ENCODE results near the gene DNAJB8. TPM values are rescaled to one million over a fixed set of nuclear protein-coding genes. Genes with fewer than 3 reads are reported as not detected.

The DNAJB8 gene
- total RNA-seq, 1 experiment from 2014 or later: not detected

DNA sequence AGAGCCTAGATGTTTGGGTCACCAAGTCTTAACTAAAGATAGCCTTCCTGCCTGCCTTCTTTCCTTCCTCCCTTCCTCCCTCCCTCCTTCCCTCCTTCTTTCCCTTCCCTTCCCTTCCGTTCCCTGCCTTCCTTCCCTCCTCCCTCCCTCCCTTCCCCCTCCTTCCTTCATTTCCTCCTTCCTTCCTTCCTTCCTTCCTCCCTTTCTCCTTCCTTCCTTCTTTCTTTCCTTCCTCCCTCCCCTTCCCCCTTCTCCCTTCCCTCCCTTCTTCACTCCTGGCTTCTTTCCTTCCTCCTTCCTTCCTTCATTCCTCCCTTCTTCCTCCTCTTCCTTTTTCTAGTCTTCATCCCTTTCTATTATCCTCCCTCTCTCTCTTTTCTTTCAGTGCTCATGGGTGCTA, 2.0 kb downstream of the DNAJB8 start:
- DNase-seq (ENCODE audit: low read depth): no peak

DNA sequence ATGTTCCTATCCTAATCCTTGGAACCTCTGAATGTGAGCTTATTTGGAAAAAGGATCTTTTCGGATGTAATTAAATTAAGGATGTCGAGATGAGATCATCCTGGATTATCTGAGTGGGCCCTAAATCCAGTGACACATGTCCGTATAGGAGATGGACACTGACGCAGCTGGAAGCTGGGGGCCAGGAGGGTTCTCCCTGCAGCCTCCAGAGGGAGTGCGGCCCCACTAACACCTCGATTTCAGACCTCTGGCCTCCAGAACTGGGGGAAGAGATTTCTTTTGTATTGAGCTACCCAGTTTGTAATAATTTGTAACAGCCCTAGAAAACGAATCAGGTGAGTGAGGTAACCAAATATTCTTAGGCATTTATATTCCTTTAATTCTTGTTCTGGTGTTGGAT, 2.5 kb downstream of the DNAJB8 start:
- peak; percentile 23 for DNase-seq (ENCODE audit: low read depth)

DNA sequence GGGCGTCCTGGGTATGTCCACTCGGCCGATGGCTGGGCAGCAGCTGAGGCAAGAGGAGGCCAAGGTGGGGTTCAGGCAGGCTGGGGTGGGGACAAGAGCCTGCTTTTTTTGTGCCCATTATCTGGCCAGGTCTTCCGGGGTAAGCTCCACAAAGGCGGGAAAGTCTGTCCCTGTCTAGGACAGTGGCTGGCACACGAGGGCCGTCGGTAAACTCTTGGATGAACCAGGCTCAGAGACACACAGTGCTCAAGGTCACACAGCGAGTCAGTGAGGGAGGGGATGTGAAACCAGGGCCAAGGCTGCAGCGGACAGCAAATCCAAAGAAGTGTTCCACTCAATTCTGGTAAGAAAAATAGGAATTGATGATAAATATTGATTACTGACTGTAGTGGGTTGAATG, 2.9 kb downstream of the DNAJB8 start:
- DNase-seq (ENCODE audit: low read depth): no peak

DNA sequence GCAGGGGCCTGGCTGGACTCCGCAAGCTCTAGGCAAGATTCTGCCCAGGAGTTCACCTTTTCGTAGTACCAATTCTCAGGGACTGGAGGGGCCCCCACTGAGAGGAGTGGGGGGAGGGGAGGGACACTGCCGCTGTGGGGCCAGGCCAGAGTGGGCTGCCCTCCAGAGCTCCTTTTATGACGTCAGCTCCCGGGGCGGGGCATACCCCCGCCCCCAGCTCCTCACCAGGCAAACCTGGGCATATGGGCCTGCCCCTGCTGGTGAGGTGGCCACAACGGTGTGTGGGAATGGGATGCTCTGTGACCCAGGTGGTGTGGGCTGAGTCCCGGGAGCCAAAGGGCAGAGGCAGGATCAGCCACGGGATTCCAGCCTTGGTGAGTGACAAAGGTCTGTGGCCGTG, 3.3 kb downstream of the DNAJB8 start:
- DNase-seq (ENCODE audit: low read depth): no peak

DNA sequence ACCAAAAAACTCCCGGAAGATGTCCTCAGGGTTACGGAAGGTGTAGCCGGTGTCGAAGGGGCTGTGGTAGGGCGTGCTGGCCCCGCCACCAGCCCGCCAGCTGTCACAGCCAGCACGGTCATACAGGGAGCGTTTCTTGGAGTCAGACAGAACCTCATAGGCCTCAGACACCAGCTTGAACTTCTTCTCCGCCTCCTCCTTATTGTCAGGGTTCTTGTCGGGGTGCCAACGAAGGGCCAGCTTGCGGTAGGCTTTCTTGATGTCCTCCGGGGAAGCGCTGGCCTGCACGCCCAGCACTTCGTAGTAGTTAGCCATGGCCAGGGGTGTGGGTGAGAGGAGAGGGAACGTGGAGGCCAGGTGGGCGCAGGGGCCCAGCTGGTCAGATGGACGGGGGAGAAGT, 3.8 kb downstream of the DNAJB8 start:
- DNase-seq (ENCODE audit: low read depth): no peak

DNA sequence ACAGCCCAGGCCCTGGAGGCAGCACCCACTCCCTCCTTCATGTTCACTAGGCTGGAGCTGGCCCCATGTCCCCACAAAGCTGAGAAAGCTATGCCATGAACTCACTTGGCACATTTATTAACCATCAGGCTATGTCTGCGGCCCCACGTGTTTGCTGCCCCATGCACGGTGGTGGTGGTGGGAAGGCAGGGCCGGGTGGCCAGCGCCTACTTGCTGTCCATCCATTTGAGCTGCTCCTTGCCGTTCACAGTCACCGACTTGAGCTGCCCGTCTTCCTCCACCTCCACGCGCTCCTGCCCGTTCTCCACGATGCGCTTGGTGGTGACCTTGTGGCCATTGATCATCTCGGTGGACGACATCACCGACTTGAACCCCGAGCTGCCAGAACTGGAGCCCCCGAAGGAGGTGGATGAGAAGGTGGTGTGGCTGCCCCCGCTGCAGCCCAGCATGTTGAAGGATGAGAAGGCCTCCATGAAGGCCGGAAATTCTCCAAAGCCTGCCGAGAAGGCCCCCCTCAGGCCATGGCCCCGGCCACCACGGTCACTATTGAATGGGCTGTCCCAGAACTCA, 4.3 kb downstream of the DNAJB8 start:
- no peak for DNase-seq (ENCODE audit: low read depth)

DNA sequence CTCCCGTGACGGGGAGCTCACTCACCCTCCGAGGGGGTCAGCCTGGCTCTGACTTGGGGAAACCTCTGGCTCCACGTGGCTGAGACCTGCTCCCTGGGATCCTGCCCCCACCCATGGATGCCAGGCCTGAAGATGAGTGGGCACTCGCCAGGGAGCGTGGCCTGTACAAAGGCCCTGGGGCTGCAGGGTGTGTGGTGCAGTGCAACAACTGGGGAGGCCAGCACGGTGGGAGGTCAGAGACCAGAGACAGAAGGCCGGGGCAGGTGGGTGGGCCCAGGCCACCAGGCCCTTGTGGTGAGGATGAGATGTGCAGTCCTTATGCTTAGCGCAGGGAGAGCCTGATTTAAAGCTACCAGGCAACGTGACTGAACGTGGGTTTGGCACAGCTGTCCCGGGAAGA, 5.0 kb downstream of the DNAJB8 start:
- DNase-seq (ENCODE audit: low read depth): no peak

DNA sequence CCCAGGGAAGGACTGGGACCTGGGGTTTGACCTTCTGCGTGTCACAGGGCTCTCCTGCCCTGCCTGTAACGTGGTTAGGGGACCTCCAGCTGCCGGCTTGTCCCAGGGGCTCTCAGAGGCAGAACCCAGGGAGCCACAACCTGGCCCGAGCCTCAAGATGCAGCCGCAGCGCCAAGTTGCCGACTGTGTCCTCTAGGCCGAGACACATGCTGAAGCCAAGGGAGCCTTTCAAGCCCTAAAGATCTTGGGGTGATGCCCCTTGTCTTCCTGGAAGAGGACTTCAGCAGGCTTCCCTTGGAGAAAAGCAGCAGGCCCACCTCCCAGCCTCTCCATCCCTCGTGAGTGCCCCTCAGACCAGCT, 7.2 kb downstream of the DNAJB8 start:
- DNase-seq (ENCODE audit: low read depth): no peak

DNA sequence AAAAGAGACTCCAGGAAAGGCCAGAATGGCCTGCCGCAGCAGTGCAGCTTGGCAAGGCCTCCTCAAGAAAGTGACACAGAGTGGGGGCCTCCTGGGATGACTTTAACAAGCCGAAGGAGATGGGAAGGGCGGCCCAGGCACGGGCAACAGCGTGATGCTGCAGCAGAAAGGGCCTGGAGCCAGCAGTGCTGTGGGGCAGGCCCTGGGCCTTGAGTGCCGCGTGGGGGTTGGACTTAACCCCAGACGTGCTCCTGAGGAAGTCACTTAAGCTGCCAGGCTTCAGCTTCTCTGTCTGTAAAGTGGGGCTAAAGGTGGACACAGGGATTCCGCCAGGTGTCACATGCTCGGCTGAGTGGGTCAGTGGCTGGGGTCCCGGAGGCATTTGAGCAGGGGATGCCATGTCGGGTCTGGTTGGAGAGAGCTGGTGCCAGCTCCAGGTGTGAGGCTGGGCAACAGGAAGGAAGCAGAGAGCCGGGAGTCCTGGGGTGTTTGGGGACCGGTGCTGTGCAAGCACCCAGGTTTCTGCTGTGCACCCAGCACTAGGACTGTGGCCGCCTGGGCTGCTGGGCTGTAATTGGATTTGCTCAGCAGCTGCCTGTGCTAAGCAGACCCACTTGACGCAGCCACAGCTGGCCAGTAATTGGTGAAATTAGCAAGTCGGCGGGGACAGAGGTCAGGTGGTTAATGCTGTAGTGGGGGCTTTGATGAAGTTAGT, 7.8 kb downstream of the DNAJB8 start:
- no peak for DNase-seq (ENCODE audit: low read depth)

DNA sequence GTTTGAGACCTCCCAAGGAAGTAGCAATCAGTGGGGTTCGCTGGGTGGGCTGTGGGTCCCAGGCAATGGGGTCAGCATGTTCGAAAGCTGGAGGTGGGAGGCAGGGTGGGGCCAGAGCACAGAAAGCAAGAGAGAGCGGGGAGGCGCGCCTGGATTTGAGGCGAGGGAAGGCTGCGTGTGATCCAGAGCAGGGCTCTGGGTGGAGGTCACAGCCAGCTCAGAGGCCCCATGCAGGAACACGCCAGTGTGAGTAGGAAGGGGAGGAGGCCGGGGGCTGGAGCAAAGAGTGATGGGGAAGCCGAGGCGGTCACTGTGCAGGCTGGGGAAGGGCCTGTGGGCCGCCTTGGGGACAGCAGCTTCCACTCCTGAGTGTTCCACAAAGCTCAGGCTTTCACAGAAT, 8.8 kb downstream of the DNAJB8 start:
- DNase-seq (ENCODE audit: low read depth): no peak

DNA sequence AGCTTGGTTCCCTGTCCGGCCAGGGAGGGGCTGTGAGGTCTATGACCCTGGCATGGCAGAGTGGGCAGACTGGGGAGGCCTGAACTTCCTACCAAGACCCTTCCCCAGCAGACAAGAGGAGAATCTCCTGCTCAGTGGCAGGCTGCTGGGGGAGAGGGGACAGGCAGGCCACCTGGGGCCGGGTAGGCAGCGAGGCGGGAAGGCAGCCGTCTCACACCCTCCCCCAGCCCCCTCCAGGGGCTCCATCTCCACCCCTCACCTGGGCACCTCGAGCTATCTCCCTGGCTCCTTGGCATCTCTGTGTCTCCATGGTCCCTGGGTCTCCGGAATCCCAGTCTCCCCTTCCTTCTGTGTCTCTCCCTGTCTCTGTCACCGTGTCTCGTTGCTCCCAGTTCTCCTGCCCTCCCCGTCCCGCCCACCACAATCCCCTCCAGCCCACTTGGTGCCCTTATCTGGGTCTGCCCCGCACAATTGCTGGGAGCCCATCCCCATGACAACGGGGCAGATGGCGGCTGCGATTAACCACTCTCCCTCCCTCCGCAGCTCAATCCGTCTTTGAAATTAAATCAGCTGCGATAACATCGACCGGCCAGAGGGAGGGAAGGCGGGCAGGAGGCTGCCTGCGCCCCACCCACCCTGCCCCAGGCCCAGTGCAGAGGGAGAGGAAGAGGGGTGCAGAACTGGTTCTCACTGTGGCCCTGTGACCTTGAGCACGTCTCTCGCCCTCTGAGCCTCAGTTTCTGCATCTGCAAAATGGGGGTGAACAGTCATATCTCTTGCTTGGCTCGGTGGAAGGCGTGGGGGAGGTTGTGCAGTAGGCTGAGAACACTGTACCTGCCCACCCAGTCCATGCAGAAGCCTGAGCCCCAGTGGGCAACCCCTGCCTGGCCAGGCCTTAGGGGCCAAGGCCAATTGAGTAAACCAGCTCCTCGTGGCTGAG, 9.6 kb downstream of the DNAJB8 start:
- DNase-seq (ENCODE audit: low read depth): no peak

DNA sequence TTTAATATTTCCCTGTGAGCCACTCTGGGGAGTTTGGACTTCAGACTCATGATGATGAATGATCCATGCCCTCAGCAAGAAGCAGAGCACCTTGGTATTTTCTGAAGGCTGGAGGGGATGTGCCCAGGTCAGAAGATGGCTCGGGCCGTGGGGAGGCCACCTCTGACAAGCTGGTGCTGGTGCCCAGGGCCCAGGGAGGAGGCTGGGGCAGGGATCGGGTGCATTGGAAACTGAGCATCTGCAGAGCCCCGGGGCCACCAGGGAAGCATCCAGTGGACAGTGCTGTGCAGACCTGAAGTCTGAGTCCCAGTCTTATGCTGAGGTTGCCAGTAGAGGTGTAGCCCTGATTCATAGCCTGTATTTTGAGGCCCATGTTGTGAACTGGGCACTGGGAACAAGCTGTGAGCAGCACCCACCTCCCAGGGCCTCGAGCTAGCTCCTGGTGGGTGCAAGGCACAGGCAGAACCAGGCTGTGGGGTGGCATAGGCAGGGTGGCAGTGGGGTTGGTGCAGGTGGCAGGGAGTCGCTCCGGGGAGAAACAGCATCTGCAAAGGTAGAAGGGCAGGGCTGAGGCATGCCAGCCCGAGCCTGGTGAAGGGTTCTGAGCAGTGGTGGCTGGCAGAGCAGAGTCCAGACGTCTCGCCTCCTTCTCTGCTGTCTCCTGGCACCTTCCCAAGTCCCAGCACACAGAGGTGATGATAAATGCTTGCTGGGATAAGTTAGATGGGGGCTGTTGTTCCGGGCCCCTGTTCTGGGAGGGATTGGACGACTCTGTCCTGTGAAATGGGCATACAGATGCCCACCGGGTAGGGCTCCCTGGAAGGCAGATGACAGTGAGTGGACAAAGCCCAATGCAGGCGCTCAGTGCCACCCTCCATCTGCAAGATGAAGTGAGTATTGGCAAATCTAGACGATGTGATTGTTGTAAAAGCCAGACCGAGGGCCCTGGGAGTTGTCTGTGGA, 10.6 kb downstream of the DNAJB8 start:
- DNase-seq (ENCODE audit: low read depth): no peak

DNA sequence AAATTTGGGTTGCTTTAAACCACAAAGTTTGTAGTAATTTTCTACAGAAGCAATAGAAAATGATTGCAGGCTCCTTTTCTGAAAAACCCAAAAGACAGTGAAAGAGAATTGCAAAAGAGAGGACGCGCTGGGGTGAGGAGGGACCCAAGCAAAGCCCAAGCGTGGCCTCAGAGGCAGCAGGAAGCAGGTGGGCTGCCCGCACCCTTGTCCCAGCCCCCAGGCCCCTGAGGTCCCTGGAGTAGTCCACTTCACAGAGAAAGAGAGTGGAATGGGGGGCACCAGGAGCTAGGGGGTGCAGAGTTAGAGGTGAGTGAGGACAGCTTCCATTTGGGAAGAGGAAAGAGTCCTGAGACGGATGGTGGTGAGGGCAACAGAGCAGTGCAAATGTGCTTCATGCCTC, 11.6 kb downstream of the DNAJB8 start:
- DNase-seq (ENCODE audit: low read depth): no peak

DNA sequence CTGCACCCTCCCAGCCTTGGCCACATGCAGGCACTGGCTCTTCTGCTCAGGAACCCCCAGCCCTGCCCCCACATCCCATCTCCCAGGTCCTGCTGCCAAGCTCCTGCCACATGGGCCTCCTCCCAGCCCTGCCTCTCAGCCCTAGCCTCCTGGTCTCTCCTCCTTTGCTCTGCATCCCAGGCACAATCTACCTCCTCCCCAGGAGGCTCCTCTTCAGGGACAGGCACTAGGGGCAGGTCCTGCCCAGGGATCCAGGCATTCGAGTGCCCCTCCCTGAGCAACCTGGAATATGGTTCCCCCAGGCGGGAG, 12.4 kb downstream of the DNAJB8 start:
- no peak for DNase-seq (ENCODE audit: low read depth)

DNA sequence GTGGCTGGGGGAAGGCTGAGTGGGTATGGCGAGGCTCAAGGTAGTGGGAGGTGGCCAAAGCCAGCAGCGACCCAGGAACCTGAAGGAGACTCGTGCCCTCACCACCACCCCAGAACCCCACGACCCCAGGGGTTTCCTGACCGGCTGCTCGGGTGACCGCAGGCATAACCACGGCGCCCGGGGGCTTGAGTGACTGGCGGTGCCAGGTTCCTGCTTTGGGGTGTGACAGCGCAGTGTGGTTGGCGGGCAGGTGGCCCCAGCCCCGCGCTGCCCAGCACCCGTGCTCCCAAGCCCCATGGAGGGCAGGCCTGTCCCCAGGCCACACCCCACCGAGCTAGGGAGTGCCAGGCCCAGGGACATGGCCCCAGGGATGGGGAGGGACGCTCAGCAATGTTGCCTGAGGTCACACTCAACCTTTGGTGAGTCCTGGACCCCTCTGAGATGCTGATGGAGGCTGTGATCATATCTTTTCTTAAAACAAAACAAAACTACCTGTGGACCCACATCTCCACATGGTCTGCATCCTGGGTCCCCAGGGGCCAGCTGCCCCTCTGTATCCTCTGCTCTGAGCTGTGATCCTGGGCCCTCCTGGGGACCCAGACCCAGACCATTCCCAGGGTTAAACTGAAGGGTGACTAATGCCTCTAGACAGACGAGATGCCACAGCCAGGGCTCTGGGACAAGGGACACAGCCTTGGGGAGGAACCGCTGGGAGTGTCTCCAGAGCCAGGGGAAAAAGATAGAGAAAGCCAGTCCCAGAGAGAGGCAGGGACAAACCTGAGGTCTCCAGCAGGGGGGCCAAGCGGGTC, 13.0 kb downstream of the DNAJB8 start:
- no peak for DNase-seq (ENCODE audit: low read depth)

DNA sequence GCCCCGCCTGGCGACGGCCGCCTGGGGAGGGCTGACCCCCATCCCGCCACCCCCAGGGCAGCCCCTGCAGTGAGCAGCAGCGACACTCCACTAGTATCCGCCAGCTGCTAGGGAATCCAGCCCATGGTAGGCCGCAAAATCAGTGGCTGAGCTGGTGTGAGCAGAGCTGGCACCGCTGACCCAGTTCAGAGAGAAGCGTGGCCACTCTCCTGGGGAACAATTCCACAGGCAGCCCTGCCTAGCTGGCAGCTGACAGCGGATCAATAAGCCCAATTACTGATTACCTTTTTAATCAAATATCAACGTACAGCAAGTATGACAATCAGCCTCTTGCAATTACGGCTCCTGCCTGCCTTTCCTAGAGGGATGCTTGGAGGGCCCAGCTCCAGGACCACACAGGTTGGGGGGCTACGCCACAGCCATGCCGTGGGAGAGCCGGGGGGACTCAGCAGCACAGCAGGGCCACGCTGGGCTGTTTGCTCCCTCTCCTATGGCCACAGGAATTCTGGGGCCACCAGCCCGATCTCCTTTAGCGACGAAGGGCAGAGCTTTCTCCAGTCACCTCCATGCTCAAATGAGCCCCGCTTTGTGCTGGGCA, 13.9 kb downstream of the DNAJB8 start:
- no peak for DNase-seq (ENCODE audit: low read depth)

DNA sequence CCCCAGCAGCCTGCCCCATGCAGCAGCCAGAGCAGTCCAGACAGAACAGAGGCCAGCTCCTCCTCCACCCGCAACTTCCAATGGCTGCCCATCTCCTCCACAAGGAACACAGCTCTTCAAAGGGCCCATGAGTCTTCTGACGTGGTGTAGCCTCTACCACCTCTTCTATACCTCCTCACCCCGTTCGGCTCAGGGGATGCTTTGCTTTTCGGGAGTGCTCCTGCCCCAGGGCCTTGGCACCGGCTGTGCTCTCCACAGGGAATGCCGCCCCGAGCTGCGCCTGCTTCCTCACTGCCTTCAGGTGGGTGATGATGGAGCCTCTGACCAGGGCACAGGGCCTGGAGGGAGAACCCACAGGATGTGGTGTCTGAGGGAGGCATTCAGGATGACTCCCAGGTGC, 14.6 kb downstream of the DNAJB8 start:
- DNase-seq (ENCODE audit: low read depth): no peak

DNA sequence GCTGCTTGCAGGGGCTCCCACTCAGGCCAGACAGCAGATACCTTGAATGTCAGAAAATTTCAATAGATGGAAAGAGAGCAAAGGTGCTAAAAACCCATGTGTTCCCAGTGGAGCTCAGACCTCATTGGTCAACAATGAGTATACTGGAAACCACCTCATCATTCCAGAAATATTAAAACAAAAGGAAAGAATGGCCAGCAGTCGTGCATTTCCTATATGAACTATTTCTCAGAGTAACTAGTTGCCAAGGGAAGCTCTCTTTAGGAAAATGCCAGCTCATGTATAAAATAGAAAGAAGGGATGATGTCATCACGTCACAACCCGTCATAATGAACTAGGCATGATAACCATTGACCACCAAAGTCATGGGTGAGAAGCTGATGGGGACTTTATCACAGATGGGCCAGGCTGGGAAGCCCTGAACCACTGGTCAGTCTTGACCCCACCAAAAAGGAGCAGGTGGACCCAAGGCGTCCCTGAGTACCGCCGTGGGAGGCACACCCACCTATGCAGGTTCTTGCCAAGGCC, 17.5 kb downstream of the DNAJB8 start:
- no peak for DNase-seq (ENCODE audit: low read depth)

DNA sequence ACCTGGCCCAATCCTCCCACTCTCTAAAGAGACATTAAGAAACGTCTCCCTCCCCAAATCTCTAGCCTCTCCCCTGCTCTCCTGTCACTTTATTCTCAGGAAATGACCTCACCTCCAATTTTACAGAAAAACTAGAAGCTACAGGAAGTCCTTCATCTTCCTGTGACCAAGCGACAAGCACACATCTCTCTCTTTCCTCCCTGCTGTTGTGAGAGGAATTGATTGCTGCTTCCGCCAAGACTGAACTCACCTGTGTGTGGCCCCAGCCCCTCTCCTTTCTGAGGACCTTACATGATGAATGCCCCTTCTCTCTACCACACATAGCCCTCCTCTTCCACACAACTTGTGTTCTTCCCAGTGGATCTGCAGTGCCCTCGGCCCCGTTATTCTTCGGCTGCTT, 18.2 kb downstream of the DNAJB8 start:
- DNase-seq (ENCODE audit: low read depth): no peak

DNA sequence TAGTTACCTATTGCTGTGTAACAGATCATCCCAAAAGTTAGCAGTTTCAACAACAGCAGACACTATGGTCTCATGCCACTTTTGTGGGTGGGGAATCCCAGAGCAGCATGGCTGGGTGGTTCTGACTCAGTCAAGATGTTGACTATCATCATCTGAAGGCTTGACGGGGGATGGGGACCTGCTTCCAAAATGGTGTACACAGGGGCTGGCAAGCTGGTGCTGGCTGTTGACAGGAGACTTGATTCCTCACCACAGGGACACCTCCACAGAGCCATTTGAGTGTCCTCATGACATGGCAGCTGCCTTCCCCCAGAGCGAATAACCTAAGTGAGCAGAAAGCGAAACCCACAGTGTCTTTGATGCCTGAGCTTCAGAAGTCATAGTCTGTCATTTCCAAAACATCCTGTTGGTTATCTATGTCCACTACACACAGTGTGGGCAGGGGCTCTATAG, 19.1 kb downstream of the DNAJB8 start:
- DNase-seq (ENCODE audit: low read depth): no peak
